Posterior cingulate gyrus (tissue), 11 donors: Measurements from ENCODE around the gene LRRC38.
A peak's percentile ranks its signal among the peaks of the same experiment; 100 is the strongest.

Experiments
- DNase-seq, 10 donors: peaks; one replicate each; pipeline versions ENCODE4 v3.0.0 to v3.0.0-alpha.2; 2020 to 2021; ENCODE audit warnings: mixed read lengths in 3 of 10
- intact Hi-C: fragments of 100-400 bp; cut with DNase I; formaldehyde crosslinking; loops from one replicate; pipeline ENCODE4 v1.15.1; 2023

LRRC38 gene

DNA sequence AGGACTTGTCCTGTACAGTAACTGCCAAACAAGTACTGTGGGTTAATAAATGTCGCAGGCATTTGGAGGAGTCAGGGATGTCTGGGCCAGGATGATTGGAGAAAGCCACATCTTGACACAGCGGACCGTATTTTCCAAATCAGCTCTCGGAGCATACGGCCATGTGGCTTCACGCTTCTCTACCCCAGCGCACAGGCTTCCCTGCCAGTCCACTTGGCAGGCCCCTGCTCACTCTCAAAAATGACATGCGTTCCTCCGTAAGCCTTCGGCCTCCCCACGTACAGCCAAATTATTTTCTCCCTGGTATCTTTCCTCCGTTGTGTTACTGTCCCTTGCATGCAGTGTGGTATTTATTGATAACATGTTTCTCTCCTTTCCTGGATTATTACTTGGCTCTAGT, 7.2 kb upstream of the LRRC38 start:
- DNase-seq = peak in 1 of 10 donors; percentile 7
- intact Hi-C loops = no loop called here

- intact Hi-C loops = no loop called here
- DNase-seq = peak in 4 of 10 donors; percentile 20 to 82 (median 56)
These were observed 3.5 kb upstream of the LRRC38 start for GRCh38 chr1:13517193-13517812.

DNA sequence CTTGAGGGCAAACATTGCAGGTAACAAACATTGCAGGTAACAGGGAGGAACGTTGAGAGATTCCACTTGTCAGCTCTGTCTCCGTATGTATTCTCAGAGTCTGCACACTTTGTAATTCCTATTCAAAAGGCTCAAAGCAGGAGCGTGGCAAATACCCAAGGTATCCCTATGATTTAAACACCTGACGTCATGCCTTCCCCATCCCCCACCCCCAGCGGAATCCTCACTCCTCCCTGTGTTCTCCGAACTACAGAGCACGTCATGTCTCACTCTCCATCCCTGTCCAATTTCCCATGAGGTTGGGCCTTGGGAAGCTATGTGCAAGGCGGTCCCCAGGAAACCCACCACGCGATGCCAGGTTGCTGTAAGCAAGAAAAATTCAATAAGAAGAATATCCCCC, 2.8 kb upstream of the LRRC38 start:
- intact Hi-C loops = no loop called here
- DNase-seq = peak in 1 of 10 donors; percentile 0

GRCh38 chr1:13514821-13515220, 1.0 kb upstream of the LRRC38 start:
- intact Hi-C loops = no loop called here
- no peak for DNase-seq

GRCh38 chr1:13513063-13513894, 524 bp downstream of the LRRC38 start:
- intact Hi-C loops = no loop called here
- peak in 1 of 10 donors; percentile 21 for DNase-seq

GRCh38 chr1:13512472-13512871, 1.3 kb downstream of the LRRC38 start:
- peak in 1 of 10 donors; percentile 12 for DNase-seq
- intact Hi-C loops = no loop called here

- peak in 2 of 10 donors; percentile 7 to 15 for DNase-seq
- intact Hi-C loops = no loop called here
These were observed 3.3 kb downstream of the LRRC38 start for GRCh38 chr1:13510499-13510898.

DNA sequence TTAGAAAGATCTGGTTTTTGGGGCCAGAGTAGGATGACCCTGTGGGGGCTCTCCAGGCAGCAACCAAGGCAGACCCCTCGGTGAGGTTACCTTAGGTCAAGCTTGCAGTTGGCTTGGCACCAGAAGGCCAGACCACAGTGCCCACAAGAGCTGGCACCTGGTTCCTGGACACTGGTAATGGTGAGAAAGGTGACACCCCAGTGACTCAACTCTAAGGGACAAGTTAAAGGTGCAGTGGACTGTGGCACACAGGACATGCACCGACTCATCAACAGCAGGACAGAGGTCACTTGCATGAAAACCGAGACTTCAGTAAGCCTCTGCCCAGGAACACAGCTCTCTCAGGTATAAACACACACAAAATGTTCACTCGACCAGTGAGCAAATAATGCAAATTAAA, 6.7 kb downstream of the LRRC38 start:
- peak in 1 of 10 donors; percentile 10 for DNase-seq
- intact Hi-C loops = no loop called here

- intact Hi-C loops = no loop called here
- DNase-seq = peak in 1 of 10 donors; percentile 41
These were observed 8.8 kb downstream of the LRRC38 start for GRCh38 chr1:13505020-13505419.

- DNase-seq = no peak
- intact Hi-C loops = no loop called here
These were observed 13.0 kb downstream of the LRRC38 start for GRCh38 chr1:13500806-13501205.

GRCh38 chr1:13499422-13499821, 14.4 kb downstream of the LRRC38 start:
- intact Hi-C loops = no loop called here
- DNase-seq = no peak

GRCh38 chr1:13498553-13498952, 15.2 kb downstream of the LRRC38 start:
- intact Hi-C loops = no loop called here
- no peak for DNase-seq

DNA sequence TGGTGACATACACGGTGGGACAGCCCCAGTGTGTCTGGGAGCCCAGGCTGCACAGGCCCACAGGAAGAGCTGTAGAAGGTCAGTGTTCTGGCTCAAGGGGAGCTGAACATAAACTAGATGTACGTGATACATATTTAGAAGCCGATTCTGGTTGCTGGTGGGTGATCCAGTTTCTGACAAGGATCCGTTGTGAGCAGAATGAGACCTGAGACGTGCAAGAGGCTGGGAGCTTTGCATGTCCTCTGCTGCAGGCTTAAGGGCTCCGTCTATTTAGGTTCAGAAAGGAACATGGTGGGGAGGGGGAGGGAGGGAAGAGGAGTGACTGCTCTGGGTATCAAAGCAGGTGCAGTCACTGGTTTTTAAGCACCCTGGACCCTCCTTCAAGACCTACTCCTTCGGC, 18.6 kb downstream of the LRRC38 start:
- intact Hi-C loops = no loop called here
- no peak for DNase-seq

DNA sequence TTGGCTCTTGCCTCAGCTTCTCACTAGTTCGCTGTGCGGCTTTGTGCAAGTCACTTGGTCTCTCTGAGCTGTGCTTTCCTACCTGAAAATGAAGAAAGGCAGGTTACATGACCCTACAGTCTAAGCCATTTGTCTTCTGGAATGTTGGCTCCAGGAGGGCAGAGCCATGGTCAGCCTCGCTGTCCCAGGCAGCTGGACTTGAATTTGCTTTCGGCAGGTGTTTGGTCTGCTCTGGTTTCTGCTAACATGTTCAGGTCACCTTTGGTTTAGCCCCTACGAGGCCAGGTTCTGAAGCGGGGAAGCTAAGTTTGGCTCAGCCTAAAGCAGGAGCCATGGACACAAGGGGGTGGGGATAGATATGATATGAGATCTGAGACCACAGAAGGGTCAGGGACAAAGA, 19.1 kb downstream of the LRRC38 start:
- DNase-seq = no peak
- intact Hi-C loops = no loop called here

GRCh38 chr1:13494025-13494424, 19.8 kb downstream of the LRRC38 start:
- intact Hi-C loops = no loop called here
- DNase-seq = no peak

GRCh38 chr1:13492711-13493110, 21.1 kb downstream of the LRRC38 start:
- intact Hi-C loops = no loop called here

GRCh38 chr1:13487957-13488356, 25.8 kb downstream of the LRRC38 start:
- intact Hi-C loops = no loop called here
- no peak for DNase-seq

More at GRCh38 chr1:13492711-13493110, 21.1 kb downstream of the LRRC38 start:
- no peak for DNase-seq

GRCh38 chr1:13487143-13487868, 26.5 kb downstream of the LRRC38 start:
- peak in 1 of 10 donors; percentile 39 for DNase-seq
- intact Hi-C loops = no loop called here

DNA sequence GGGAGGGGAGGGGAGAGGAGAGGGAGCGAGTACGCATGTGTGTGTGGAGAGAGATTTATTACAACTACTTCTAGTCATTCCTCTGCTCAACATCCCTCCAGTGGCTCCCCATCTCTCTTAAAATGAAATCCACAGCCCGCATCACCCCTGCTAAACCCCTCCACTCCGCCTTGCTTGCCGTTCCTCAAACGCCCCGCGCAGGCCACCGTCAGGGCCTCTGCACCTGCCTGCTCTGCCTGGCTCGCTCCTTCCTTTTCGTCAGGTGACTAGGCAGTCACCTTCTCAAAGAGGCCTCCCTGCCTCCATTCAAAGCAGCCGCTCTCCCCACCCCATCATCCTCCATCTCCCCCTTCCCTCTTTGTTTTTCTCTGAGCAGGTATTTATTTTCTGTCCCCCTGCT, 29.9 kb downstream of the LRRC38 start:
- intact Hi-C loops = no loop called here
- peak in 1 of 10 donors; percentile 60 for DNase-seq

DNA sequence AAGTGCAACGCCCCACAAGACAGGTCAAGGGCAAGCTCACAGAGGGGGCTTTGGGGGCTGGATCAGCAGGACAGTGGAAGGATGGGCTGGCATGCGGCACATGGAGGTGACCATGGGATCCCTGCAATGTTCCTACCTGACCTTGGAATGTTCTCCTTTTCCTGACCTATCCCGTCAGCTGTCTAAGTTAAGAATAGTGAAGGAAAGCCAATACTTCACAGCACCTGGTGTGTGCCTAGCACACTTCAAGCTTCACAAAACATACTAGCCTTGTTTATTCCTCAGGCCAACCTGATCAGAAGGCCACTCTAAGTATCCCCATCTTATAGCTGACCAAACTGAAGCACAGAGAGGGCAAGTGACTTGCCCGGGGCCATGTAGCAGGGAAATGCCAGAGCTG, 31.2 kb downstream of the LRRC38 start:
- DNase-seq = no peak
- intact Hi-C loops = no loop called here

- intact Hi-C loops = no loop called here
These were observed 34.5 kb downstream of the LRRC38 start for GRCh38 chr1:13479171-13479856.

More at GRCh38 chr1:13479171-13479856, 34.5 kb downstream of the LRRC38 start:
- peak in 1 of 10 donors; percentile 61 for DNase-seq
